Ovary (tissue), 3 donors: ENCODE results near the gene ZNF138.

ENCODE experiments used
- POLR2A ChIP-seq: fragments of 450-650 bp; IDR thresholded peaks from one replicate; pipeline ENCODE4 v1.6.1; 2017; ENCODE audit warnings: antibody characterized with exemption, mild to moderate bottlenecking, moderate library complexity
- TF ChIP-seq, protein P1 (sequence below), 3 donors: fragments of 450-650 bp in 2 of 3; fragments of 200-600 bp in 1 of 3; IDR thresholded peaks; one replicate each; pipeline versions ENCODE4 v1.5.1 to v1.8.0; 2016 to 2022; ENCODE audit warnings: antibody characterized with exemption in 3 of 3, mild to moderate bottlenecking in 1 of 3
- donor health status: DM: no; HTN: no; CAD: no.

DNA sequence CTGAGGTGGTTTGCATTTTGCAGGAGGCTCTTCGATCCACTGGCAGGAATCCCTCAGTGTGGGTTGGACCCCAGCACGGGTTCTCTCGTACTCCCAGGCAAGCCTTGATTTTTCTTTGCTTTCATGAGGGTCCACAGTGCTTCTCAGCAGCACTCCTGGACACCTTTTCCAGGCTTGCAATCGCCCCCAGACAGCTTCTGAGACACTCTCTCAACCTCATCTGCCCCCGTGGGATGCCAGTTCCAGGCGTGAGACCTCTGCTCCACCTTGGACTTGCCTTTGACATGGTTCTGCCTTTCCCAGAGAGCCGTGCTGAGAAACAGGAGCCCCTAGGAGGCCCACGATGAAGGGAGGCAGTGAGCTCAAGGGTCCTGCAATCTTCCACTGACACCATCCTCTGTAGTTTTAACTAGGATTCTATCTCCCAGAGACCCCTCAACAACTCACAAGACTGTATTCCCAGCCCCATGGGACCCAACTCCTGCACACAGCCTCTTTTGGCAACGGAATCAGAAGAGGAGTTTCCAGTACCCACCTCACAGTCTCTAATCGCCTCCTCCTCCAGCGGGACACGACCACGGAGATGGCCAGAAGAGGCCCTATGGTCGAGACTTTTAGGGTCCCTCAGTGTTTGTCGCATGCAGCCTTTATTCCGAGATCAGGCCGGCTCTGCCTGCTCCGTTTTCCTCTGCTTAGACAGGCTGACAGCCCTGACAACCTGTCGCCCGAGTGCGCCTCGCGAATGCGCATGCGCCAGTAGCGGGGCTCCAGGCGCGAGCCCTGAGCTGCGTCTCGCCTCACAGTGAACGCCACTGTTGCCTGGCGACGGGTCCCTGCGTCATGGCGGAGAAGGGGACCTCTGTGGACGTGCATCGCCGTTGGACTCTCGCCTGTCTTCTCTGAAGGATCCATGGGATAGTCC is 82.8 kb downstream of the ZNF138 start:
- TF ChIP-seq, protein P1, sequence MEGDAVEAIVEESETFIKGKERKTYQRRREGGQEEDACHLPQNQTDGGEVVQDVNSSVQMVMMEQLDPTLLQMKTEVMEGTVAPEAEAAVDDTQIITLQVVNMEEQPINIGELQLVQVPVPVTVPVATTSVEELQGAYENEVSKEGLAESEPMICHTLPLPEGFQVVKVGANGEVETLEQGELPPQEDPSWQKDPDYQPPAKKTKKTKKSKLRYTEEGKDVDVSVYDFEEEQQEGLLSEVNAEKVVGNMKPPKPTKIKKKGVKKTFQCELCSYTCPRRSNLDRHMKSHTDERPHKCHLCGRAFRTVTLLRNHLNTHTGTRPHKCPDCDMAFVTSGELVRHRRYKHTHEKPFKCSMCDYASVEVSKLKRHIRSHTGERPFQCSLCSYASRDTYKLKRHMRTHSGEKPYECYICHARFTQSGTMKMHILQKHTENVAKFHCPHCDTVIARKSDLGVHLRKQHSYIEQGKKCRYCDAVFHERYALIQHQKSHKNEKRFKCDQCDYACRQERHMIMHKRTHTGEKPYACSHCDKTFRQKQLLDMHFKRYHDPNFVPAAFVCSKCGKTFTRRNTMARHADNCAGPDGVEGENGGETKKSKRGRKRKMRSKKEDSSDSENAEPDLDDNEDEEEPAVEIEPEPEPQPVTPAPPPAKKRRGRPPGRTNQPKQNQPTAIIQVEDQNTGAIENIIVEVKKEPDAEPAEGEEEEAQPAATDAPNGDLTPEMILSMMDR (IDR thresholded peaks at IDR 0.05), result no peak
- no peak for TF ChIP-seq POLR2A
